ENCODE data around the gene NLRP10.

Gene NLRP10

DNA sequence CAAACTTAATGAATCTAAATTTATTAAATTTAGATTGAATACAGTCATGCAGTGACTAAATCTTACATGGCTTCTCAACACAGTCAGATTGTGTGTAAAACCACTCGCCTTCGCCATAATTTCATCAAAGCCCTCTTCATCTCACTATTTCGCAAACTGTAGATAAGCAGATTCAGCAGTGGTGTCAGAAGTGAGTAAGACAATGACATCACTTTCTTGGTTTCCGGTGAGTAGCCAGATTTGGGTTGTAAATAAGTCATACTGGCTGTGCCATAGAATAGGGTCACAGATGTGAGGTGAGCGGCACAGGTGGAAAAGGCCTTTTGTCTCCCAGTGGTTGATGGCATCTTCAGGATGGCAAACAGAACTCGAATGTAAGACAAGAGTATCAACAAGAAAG lies 37.6 kb downstream of the NLRP10 start:
- no peak for ATAC-seq
- TF ChIP-seq RARB (CRISPR knock-in tag; IDR thresholded peaks at IDR 0.05) (no peak), GLIS3 (CRISPR knock-in tag; IDR thresholded peaks at IDR 0.05) (no peak), CSDC2 (CRISPR knock-in tag; IDR thresholded peaks at IDR 0.05) (no peak), ARNTL (CRISPR knock-in tag; IDR thresholded peaks at IDR 0.05; ENCODE audit: borderline replicate concordance, low read depth) (no peak), ESRRG (CRISPR knock-in tag; IDR thresholded peaks at IDR 0.05) (no peak), ZC3H10 (CRISPR knock-in tag; IDR thresholded peaks at IDR 0.05) (no peak), ZFP30 (CRISPR knock-in tag; IDR thresholded peaks at IDR 0.05) (no peak), ZNF565 (CRISPR knock-in tag; conservative IDR thresholded peaks at IDR 0.05; ENCODE audit: low read depth) (no peak), ISL1 (CRISPR knock-in tag; IDR thresholded peaks at IDR 0.05) (no peak), BACH2 (CRISPR knock-in tag; IDR thresholded peaks at IDR 0.05; ENCODE audit: borderline replicate concordance) (no peak), TOX (CRISPR knock-in tag; IDR thresholded peaks at IDR 0.05; ENCODE audit: borderline replicate concordance) (no peak), OSR1 (CRISPR knock-in tag; IDR thresholded peaks at IDR 0.05) (no peak), PPARA (CRISPR knock-in tag; IDR thresholded peaks at IDR 0.05; ENCODE audit: borderline replicate concordance) (no peak), TCF4 (CRISPR knock-in tag; IDR thresholded peaks at IDR 0.05; ENCODE audit: borderline replicate concordance) (no peak), ZNF8 (CRISPR knock-in tag; IDR thresholded peaks at IDR 0.05) (no peak), ZNF70 (CRISPR knock-in tag; IDR thresholded peaks at IDR 0.05) (no peak)
- TF ChIP-seq, protein P1, sequence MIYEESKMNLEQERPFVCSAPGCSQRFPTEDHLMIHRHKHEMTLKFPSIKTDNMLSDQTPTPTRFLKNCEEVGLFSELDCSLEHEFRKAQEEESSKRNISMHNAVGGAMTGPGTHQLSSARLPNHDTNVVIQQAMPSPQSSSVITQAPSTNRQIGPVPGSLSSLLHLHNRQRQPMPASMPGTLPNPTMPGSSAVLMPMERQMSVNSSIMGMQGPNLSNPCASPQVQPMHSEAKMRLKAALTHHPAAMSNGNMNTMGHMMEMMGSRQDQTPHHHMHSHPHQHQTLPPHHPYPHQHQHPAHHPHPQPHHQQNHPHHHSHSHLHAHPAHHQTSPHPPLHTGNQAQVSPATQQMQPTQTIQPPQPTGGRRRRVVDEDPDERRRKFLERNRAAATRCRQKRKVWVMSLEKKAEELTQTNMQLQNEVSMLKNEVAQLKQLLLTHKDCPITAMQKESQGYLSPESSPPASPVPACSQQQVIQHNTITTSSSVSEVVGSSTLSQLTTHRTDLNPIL (CRISPR knock-in tag; IDR thresholded peaks at IDR 0.05; ENCODE audit: low read depth) = no peak
- TF ChIP-seq, protein P2, sequence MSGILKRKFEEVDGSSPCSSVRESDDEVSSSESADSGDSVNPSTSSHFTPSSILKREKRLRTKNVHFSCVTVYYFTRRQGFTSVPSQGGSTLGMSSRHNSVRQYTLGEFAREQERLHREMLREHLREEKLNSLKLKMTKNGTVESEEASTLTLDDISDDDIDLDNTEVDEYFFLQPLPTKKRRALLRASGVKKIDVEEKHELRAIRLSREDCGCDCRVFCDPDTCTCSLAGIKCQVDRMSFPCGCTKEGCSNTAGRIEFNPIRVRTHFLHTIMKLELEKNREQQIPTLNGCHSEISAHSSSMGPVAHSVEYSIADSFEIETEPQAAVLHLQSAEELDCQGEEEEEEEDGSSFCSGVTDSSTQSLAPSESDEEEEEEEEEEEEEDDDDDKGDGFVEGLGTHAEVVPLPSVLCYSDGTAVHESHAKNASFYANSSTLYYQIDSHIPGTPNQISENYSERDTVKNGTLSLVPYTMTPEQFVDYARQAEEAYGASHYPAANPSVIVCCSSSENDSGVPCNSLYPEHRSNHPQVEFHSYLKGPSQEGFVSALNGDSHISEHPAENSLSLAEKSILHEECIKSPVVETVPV (CRISPR knock-in tag; IDR thresholded peaks at IDR 0.05) = no peak
- TF ChIP-seq, protein P3, sequence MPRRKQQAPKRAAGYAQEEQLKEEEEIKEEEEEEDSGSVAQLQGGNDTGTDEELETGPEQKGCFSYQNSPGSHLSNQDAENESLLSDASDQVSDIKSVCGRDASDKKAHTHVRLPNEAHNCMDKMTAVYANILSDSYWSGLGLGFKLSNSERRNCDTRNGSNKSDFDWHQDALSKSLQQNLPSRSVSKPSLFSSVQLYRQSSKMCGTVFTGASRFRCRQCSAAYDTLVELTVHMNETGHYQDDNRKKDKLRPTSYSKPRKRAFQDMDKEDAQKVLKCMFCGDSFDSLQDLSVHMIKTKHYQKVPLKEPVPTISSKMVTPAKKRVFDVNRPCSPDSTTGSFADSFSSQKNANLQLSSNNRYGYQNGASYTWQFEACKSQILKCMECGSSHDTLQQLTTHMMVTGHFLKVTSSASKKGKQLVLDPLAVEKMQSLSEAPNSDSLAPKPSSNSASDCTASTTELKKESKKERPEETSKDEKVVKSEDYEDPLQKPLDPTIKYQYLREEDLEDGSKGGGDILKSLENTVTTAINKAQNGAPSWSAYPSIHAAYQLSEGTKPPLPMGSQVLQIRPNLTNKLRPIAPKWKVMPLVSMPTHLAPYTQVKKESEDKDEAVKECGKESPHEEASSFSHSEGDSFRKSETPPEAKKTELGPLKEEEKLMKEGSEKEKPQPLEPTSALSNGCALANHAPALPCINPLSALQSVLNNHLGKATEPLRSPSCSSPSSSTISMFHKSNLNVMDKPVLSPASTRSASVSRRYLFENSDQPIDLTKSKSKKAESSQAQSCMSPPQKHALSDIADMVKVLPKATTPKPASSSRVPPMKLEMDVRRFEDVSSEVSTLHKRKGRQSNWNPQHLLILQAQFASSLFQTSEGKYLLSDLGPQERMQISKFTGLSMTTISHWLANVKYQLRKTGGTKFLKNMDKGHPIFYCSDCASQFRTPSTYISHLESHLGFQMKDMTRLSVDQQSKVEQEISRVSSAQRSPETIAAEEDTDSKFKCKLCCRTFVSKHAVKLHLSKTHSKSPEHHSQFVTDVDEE (CRISPR knock-in tag; IDR thresholded peaks at IDR 0.05) = no peak
- TF ChIP-seq, protein P4, sequence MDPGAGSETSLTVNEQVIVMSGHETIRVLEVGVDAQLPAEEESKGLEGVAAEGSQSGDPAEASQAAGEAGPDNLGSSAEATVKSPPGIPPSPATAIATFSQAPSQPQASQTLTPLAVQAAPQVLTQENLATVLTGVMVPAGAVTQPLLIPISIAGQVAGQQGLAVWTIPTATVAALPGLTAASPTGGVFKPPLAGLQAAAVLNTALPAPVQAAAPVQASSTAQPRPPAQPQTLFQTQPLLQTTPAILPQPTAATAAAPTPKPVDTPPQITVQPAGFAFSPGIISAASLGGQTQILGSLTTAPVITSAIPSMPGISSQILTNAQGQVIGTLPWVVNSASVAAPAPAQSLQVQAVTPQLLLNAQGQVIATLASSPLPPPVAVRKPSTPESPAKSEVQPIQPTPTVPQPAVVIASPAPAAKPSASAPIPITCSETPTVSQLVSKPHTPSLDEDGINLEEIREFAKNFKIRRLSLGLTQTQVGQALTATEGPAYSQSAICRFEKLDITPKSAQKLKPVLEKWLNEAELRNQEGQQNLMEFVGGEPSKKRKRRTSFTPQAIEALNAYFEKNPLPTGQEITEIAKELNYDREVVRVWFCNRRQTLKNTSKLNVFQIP (CRISPR knock-in tag; IDR thresholded peaks at IDR 0.05; ENCODE audit: borderline replicate concordance, low read depth) = no peak

DNA sequence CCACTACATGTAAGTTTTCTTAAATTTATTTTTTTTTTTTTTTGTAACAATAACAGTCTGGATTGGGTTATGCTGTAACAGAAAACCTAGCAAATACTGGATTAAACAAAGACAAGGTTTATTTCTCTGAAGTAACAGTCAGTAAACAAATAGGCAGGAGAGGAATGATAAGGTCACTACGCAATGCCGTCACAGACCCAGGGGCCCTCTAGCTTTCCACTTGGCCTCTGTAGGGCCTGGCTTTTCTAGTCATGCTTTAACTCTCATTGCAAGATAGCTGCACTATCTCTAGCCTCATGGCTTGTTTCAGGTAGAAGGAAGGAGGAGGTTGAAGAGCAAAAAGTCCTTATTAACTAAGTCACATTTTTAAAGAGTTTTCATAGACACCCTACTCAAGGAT lies 40.7 kb downstream of the NLRP10 start:
- TF ChIP-seq ZNF565 (CRISPR knock-in tag; conservative IDR thresholded peaks at IDR 0.05; ENCODE audit: low read depth) (no peak), BACH2 (CRISPR knock-in tag; IDR thresholded peaks at IDR 0.05; ENCODE audit: borderline replicate concordance) (no peak), ARNTL (CRISPR knock-in tag; IDR thresholded peaks at IDR 0.05; ENCODE audit: borderline replicate concordance, low read depth) (no peak), ZFP30 (CRISPR knock-in tag; IDR thresholded peaks at IDR 0.05) (no peak), PPARA (CRISPR knock-in tag; IDR thresholded peaks at IDR 0.05; ENCODE audit: borderline replicate concordance) (no peak), SNAI2 (CRISPR knock-in tag; IDR thresholded peaks at IDR 0.05) (no peak), ESRRG (CRISPR knock-in tag; IDR thresholded peaks at IDR 0.05) (no peak), ZFP3 (CRISPR knock-in tag; IDR thresholded peaks at IDR 0.05) (no peak)
- TF ChIP-seq, protein P5, sequence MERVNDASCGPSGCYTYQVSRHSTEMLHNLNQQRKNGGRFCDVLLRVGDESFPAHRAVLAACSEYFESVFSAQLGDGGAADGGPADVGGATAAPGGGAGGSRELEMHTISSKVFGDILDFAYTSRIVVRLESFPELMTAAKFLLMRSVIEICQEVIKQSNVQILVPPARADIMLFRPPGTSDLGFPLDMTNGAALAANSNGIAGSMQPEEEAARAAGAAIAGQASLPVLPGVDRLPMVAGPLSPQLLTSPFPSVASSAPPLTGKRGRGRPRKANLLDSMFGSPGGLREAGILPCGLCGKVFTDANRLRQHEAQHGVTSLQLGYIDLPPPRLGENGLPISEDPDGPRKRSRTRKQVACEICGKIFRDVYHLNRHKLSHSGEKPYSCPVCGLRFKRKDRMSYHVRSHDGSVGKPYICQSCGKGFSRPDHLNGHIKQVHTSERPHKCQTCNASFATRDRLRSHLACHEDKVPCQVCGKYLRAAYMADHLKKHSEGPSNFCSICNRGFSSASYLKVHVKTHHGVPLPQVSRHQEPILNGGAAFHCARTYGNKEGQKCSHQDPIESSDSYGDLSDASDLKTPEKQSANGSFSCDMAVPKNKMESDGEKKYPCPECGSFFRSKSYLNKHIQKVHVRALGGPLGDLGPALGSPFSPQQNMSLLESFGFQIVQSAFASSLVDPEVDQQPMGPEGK (CRISPR knock-in tag; IDR thresholded peaks at IDR 0.05; ENCODE audit: borderline replicate concordance) = no peak
- TF ChIP-seq, protein P2 (CRISPR knock-in tag; IDR thresholded peaks at IDR 0.05) = no peak
- no peak for ATAC-seq
